Upper lobe of left lung (tissue), 6 donors: ENCODE data around the gene RNU6-9. TPM values are rescaled to one million over a fixed set of nuclear protein-coding genes. Genes with fewer than 3 reads are reported as not detected.

Experiments used
- ATAC-seq, 2 donors: fragments of 200-7000 bp; cut with Tn5 transposase; one replicate each; pipeline ENCODE4 v1.9.1; 2022; ENCODE audit warnings: mild to moderate bottlenecking in 2 of 2, moderate library complexity in 2 of 2; ENCODE audit not compliant: low FRiP score in 2 of 2
- DNase-seq, 2 donors: peaks; one replicate each; pipeline ENCODE4 v3.0.0-alpha.2; 2019 to 2020
- H3K27ac ChIP-seq, 4 donors: fragments of 200-600 bp; sonication (generic); one replicate each; pipeline ENCODE4 v1.5.1; 2016 to 2019
- H3K27me3 ChIP-seq, 4 donors: fragments of 200-600 bp; sonication (generic); one replicate each; pipeline ENCODE4 v1.5.1; 2017 to 2019
- H3K36me3 ChIP-seq, 4 donors: fragments of 200-600 bp; sonication (generic); one replicate each; pipeline ENCODE4 v1.5.1; 2016 to 2019
- H3K4me1 ChIP-seq, 4 donors: fragments of 200-600 bp; sonication (generic); one replicate each; pipeline ENCODE4 v1.5.1; 2018 to 2019
- H3K4me3 ChIP-seq, 4 donors: fragments of 200-600 bp; sonication (generic); one replicate each; pipeline ENCODE4 v1.5.1; 2017 to 2019; ENCODE audit warnings: mild to moderate bottlenecking in 2 of 4, moderate library complexity in 1 of 4
- H3K9me3 ChIP-seq, 4 donors: fragments of 200-600 bp; sonication (generic); one replicate each; pipeline ENCODE4 v1.5.1; 2018 to 2019
- EP300 ChIP-seq, 4 donors: sonication (generic); formaldehyde crosslinking; IDR thresholded peaks; one replicate each; pipeline ENCODE4 v1.5.1; 2017; ENCODE audit warnings: antibody characterized with exemption in 4 of 4, control low read depth in 2 of 4
- POLR2A ChIP-seq, 4 donors: fragments of 450-650 bp; IDR thresholded peaks; one replicate each; pipeline ENCODE4 v1.5.1; 2016 to 2017; ENCODE audit warnings: antibody characterized with exemption in 4 of 4, mild to moderate bottlenecking in 2 of 4
- POLR2AphosphoS5 ChIP-seq, 2 donors: sonication (generic); formaldehyde crosslinking; IDR thresholded peaks; one replicate each; pipeline ENCODE4 v1.5.1; 2017; ENCODE audit warnings: antibody characterized with exemption in 2 of 2
- WGBS, 2 donors: methylation state at CpG; one replicate each; pipeline ENCODE4 v1.1.5; 2017 to 2018; 5-methylcytosine and 5-hydroxymethylcytosine counted together
- total RNA-seq, 6 donors: library from RNA; depleted of rRNA in 4 of 6; stranded (reverse); fragments of >200 nt in 4 of 6; gene quantifications; one replicate each; pipeline versions ENCODE4 v1.1.0 to v1.2.1, GENCODE V29; 2016 to 2021
- TF ChIP-seq, protein P1 (sequence below), 6 experiments: fragments of 450-650 bp in 4 of 6; fragments of 200-600 bp in 2 of 6; sonication (generic) in 2 of 6; IDR thresholded peaks; one replicate each; pipeline ENCODE4 v1.5.1; 2016 to 2019; ENCODE audit warnings: antibody characterized with exemption in 6 of 6
- donor health status: DM: no; HTN: no; CAD: no; lungs with moderate emphysema.
- donor health status: DM: no; HTN: yes; CAD: no; lungs with severe emphysema.

RNU6-9 gene
- total RNA-seq, 6 donors from 2014 or later: not detected

DNA sequence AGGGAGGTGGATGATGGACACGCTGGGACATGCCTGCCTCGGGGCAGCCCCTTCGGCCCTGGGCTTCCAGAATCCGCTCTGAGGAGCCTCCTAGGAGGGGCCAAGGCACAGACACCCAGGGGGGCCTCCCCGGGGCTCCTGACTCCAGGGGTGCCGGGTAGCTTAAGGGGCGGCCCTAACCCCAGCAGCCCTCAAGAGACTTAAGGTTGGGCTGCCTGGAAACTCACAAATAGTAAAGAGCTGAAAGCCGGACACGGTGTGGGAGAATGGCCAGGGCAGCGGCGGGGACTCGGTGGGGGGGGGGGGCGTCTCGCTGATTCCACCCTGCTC, 40.2 kb downstream of the RNU6-9 start:
- Histone ChIP-seq H3K36me3 (peaks cover 0 to 20% (median 12%) of the 10 kb centered on the region in 4 donors), H3K9me3 (no peaks in the 10 kb centered on the region), H3K27ac (peak overlapping the region; percentile 49 to 79 (median 69)), H3K4me3 (peak overlapping the region in 1 of 4 donors; percentile 1), H3K4me1 (peaks cover 40 to 48% (median 44%) of the 10 kb centered on the region in 4 donors), H3K27me3 (no peaks in the 10 kb centered on the region)
- TF ChIP-seq, protein P1, sequence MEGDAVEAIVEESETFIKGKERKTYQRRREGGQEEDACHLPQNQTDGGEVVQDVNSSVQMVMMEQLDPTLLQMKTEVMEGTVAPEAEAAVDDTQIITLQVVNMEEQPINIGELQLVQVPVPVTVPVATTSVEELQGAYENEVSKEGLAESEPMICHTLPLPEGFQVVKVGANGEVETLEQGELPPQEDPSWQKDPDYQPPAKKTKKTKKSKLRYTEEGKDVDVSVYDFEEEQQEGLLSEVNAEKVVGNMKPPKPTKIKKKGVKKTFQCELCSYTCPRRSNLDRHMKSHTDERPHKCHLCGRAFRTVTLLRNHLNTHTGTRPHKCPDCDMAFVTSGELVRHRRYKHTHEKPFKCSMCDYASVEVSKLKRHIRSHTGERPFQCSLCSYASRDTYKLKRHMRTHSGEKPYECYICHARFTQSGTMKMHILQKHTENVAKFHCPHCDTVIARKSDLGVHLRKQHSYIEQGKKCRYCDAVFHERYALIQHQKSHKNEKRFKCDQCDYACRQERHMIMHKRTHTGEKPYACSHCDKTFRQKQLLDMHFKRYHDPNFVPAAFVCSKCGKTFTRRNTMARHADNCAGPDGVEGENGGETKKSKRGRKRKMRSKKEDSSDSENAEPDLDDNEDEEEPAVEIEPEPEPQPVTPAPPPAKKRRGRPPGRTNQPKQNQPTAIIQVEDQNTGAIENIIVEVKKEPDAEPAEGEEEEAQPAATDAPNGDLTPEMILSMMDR (IDR thresholded peaks at IDR 0.05): no peak
- no peak for TF ChIP-seq EP300 (IDR thresholded peaks at IDR 0.05)
- no peak for TF ChIP-seq POLR2AphosphoS5 (IDR thresholded peaks at IDR 0.05)
- TF ChIP-seq POLR2A (IDR thresholded peaks at IDR 0.05): no peak
- no peak for DNase-seq
- 59% methylated on average over 13 of the region's 14 CpGs; no CpG with 5 or more reads in 1 of the 2 donors for WGBS, 2 donors
- no peak for ATAC-seq

DNA sequence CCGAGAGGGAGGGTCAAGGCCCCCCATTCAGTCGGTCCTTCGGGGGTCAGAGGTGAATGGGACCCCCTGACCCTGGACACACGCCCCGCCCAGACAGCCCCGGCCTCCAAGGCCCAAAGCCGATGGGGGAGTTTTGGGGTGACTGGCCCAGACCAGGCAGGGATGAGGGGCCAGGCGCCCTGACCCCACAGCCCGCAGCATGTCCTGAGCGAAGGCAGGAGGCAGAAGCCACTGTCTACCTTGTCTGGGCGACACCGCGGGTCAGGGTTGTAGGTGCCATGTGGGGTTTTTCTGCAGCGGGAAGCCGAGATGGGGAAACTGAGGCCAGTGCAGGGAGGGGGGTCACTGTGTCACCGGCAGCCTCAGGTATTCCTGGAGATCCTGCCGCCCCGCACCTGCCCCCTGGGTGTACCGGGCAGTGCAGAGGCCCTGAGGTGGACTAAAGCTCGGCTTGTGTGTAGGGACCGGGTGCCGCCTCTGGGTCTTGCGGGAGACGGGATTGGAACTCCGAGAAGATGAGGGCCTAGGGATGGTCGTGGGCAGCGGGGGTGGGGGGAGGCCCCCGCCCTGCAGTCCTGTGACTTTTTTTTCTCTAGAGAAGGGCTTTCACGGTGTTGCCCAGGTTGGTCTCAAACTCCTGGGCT, 41.0 kb downstream of the RNU6-9 start:
- H3K9me3 ChIP-seq: no peaks in the 10 kb centered on the region
- no peak for TF ChIP-seq EP300 (IDR thresholded peaks at IDR 0.05)
- TF ChIP-seq, protein P1 (IDR thresholded peaks at IDR 0.05): no peak
- no peak for TF ChIP-seq POLR2A (IDR thresholded peaks at IDR 0.05)
- no peak for TF ChIP-seq POLR2AphosphoS5 (IDR thresholded peaks at IDR 0.05)
- WGBS, 2 donors: 59 to 72% methylated on average over 3 to 29 of the region's 29 CpGs
- peak in 1 of 2 donors; percentile 17 for ATAC-seq
- peak overlapping the region in 1 of 4 donors; percentile 2 for H3K4me3 ChIP-seq
- peaks cover 0 to 19% (median 9%) of the 10 kb centered on the region in 4 donors for H3K36me3 ChIP-seq
- DNase-seq: peak in 1 of 2 donors; percentile 68
- no peaks in the 10 kb centered on the region for H3K27me3 ChIP-seq
- H3K27ac ChIP-seq: peak overlapping the region; percentile 10 to 79 (median 69)
- peaks cover 37 to 47% (median 40%) of the 10 kb centered on the region in 4 donors for H3K4me1 ChIP-seq

- DNase-seq (peak; percentile 95), ATAC-seq (peak; percentile 78 to 96)
- no peaks in the 10 kb centered on the region for H3K27me3 ChIP-seq
- WGBS, 2 donors: 4 to 16% methylated on average over 9 to 26 of the region's 31 CpGs
- TF ChIP-seq POLR2A (IDR thresholded peaks at IDR 0.05) (peak in 2 of 4 donors; percentile 27 to 43), EP300 (IDR thresholded peaks at IDR 0.05) (peak in 2 of 4 donors; percentile 28 to 90), POLR2AphosphoS5 (IDR thresholded peaks at IDR 0.05) (peak; percentile 82 to 92)
- TF ChIP-seq, protein P1 (IDR thresholded peaks at IDR 0.05): peak in 2 of 6 experiments; percentile 21 to 39
- peaks cover 42 to 53% (median 46%) of the 10 kb centered on the region in 4 donors for H3K4me1 ChIP-seq
- H3K9me3 ChIP-seq: no peaks in the 10 kb centered on the region
- H3K27ac ChIP-seq: peak overlapping the region; percentile 10 to 79 (median 69)
- peak overlapping the region in 2 of 4 donors; percentile 2 to 9 for H3K4me3 ChIP-seq
- peaks cover 0 to 13% (median 4%) of the 10 kb centered on the region in 4 donors for H3K36me3 ChIP-seq
Measured at GRCh38 chr19:934865-935479, 41.7 kb downstream of the RNU6-9 start.

DNA sequence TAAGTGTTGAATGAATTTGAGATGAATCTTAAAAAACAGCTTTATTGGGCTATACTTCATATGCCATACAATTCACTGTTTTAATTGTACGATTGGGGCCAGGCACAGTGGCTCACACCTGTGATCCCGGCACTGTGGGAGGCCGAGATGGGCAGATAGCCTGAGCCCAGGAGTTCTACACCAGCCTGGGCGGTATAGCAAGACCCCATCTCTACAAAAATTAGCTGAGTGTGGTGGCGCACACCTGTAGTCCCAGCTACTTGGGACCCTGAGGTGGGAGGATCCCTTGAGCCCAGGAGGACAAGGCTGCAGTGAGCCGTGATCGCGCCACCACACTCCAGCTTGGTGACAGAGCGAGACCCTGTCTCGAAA, 42.9 kb downstream of the RNU6-9 start:
- Histone ChIP-seq H3K27ac (no peak overlapping the region), H3K27me3 (no peaks in the 10 kb centered on the region), H3K36me3 (peaks cover 0 to 7% (median 0%) of the 10 kb centered on the region in 4 donors), H3K4me1 (peaks cover 54 to 65% (median 58%) of the 10 kb centered on the region in 4 donors), H3K9me3 (no peaks in the 10 kb centered on the region), H3K4me3 (no peak overlapping the region)
- 91 to 94% methylated on average over 9 to 10 of the region's 10 CpGs for whole genome bisulfite sequencing, 2 donors
- no peak for DNase-seq
- TF ChIP-seq POLR2A (IDR thresholded peaks at IDR 0.05) (no peak), EP300 (IDR thresholded peaks at IDR 0.05) (no peak), POLR2AphosphoS5 (IDR thresholded peaks at IDR 0.05) (no peak)
- TF ChIP-seq, protein P1 (IDR thresholded peaks at IDR 0.05): no peak
- no peak for ATAC-seq
